Thyroid gland (tissue), 4 donors: Measurements from ENCODE around the gene SHC3. TPM values are rescaled to one million over a fixed set of nuclear protein-coding genes. Genes with fewer than 3 reads are reported as not detected.

Experiments
- DNase-seq, 2 donors: peaks; one replicate each; pipeline ENCODE4 v3.0.0-alpha.2; 2019
- H3K27ac ChIP-seq, 3 donors: fragments of 200-600 bp; sonication (generic); 1 replicate in 2 of 3; 2 replicates in 1 of 3; pipeline ENCODE4 v1.5.1; 2016 to 2019; ENCODE audit warnings: mild to moderate bottlenecking in 1 of 3, moderate library complexity in 1 of 3
- H3K27me3 ChIP-seq: fragments of 200-600 bp; sonication (generic); one replicate; pipeline ENCODE4 v1.5.1; 2019
- H3K36me3 ChIP-seq, 2 donors: fragments of 200-600 bp; sonication (generic); one replicate each; pipeline ENCODE4 v1.5.1; 2016 to 2019
- H3K4me1 ChIP-seq, 2 donors: fragments of 200-600 bp; sonication (generic); one replicate each; pipeline ENCODE4 v1.5.1; 2017 to 2019
- H3K4me3 ChIP-seq, 3 donors: fragments of 200-600 bp; sonication (generic); replicated peaks in 1 of 3; 1 replicate in 2 of 3; 2 replicates in 1 of 3; pipeline ENCODE4 v1.5.1; 2016; ENCODE audit warnings: mild to moderate bottlenecking in 1 of 3
- H3K9me3 ChIP-seq: fragments of 200-600 bp; sonication (generic); one replicate; pipeline ENCODE4 v1.5.1; 2017
- CTCF ChIP-seq, 6 experiments: fragments of 200-600 bp in 3 of 6; fragments of 450-650 bp in 3 of 6; sonication (generic) in 3 of 6; IDR thresholded peaks; one replicate each; pipeline ENCODE4 v1.5.1; 2016 to 2019; ENCODE audit warnings: antibody characterized with exemption in 6 of 6, mild to moderate bottlenecking in 2 of 6, inconsistent platforms in 1 of 6, moderate library complexity in 1 of 6
- POLR2A ChIP-seq, 2 donors: fragments of 450-650 bp; IDR thresholded peaks; one replicate each; pipeline ENCODE4 v1.6.1; 2017; ENCODE audit warnings: antibody characterized with exemption in 2 of 2, mild to moderate bottlenecking in 2 of 2, moderate library complexity in 1 of 2
- WGBS, 2 donors: methylation state at CpG; one replicate each; pipeline ENCODE4 v1.1.5; 2017; 5-methylcytosine and 5-hydroxymethylcytosine counted together
- intact Hi-C: fragments of 100-400 bp; cut with DNase I; formaldehyde crosslinking; loops from one replicate; pipeline ENCODE4 v1.15.1; 2023
- total RNA-seq, 4 donors: library from RNA; depleted of rRNA; stranded (reverse); fragments of >200 nt; gene quantifications; one replicate each; pipeline ENCODE4 v1.2.3, GENCODE V29; 2016

The SHC3 gene
- total RNA-seq, 4 donors from 2014 or later, result 0.40 to 5.9 (median 1.2) TPM

GRCh38 chr9:89073397-89073796 is 105.2 kb downstream of the SHC3 start:
- Histone ChIP-seq H3K4me3 (no peak overlapping the region), H3K9me3 (no peaks in the 10 kb centered on the region), H3K27me3 (no peaks in the 10 kb centered on the region), H3K4me1 (no peaks in the 10 kb centered on the region), H3K36me3 (no peaks in the 10 kb centered on the region), H3K27ac (no peak overlapping the region)
- TF ChIP-seq CTCF (IDR thresholded peaks at IDR 0.05) (no peak), POLR2A (IDR thresholded peaks at IDR 0.05) (no peak)
- intact Hi-C loops, result no loop called here
- WGBS, 2 donors, result 96% methylated on average over 3 of the region's 3 CpGs
- no peak for DNase-seq

GRCh38 chr9:89071591-89071990 is 107.0 kb downstream of the SHC3 start:
- 67 to 82% methylated on average over 4 of the region's 4 CpGs for WGBS, 2 donors
- no peak for TF ChIP-seq CTCF (IDR thresholded peaks at IDR 0.05)
- no peak for TF ChIP-seq POLR2A (IDR thresholded peaks at IDR 0.05)
- intact Hi-C loops, result no loop called here
- no peaks in the 10 kb centered on the region for H3K4me1 ChIP-seq
- H3K27ac ChIP-seq, result no peak overlapping the region
- no peak overlapping the region for H3K4me3 ChIP-seq
- no peaks in the 10 kb centered on the region for H3K27me3 ChIP-seq
- no peaks in the 10 kb centered on the region for H3K36me3 ChIP-seq
- no peaks in the 10 kb centered on the region for H3K9me3 ChIP-seq
- DNase-seq, result no peak

- H3K9me3 ChIP-seq, result no peaks in the 10 kb centered on the region
- H3K27ac ChIP-seq, result no peak overlapping the region
- no peaks in the 10 kb centered on the region for H3K4me1 ChIP-seq
- 64% methylated on average over 4 of the region's 4 CpGs for whole genome bisulfite sequencing, 2 donors
- H3K4me3 ChIP-seq, result no peak overlapping the region
- no peaks in the 10 kb centered on the region for H3K27me3 ChIP-seq
- H3K36me3 ChIP-seq, result no peaks in the 10 kb centered on the region
- TF ChIP-seq CTCF (IDR thresholded peaks at IDR 0.05), result no peak
- no peak for TF ChIP-seq POLR2A (IDR thresholded peaks at IDR 0.05)
- intact Hi-C loops, result no loop called here
- no peak for DNase-seq
These were observed 111.8 kb downstream of the SHC3 start for GRCh38 chr9:89066835-89067234.

GRCh38 chr9:89065921-89066320 is 112.7 kb downstream of the SHC3 start:
- Histone ChIP-seq H3K4me3 (no peak overlapping the region), H3K4me1 (no peaks in the 10 kb centered on the region), H3K27me3 (no peaks in the 10 kb centered on the region), H3K27ac (no peak overlapping the region), H3K9me3 (no peaks in the 10 kb centered on the region), H3K36me3 (no peaks in the 10 kb centered on the region)
- 75 to 86% methylated on average over 6 of the region's 6 CpGs for WGBS, 2 donors
- intact Hi-C loops, result no loop called here
- TF ChIP-seq CTCF (IDR thresholded peaks at IDR 0.05), result no peak
- TF ChIP-seq POLR2A (IDR thresholded peaks at IDR 0.05), result no peak
- DNase-seq, result no peak

DNA sequence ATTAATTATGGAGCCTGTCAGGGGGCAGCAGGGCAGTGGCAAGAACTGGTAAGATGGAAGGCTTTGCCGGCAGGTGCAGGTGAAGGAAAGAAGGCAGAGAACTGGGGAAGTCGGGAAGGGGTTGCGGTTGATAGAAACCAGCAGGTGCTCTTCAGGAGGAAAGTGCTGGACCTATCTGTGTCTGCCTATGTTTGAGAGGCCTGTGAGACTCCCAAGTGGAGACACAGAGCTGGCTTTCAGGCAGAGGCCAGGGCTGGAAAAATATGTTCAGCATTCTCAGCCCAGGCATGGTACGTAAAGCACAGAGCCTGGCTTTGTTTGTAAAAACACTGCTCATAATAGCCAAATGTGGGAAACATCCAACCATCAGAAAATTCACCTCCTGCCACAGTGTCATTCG is 117.8 kb downstream of the SHC3 start:
- WGBS, 2 donors, result 91 to 95% methylated on average over 5 of the region's 5 CpGs
- no peak for TF ChIP-seq CTCF (IDR thresholded peaks at IDR 0.05)
- no peak for TF ChIP-seq POLR2A (IDR thresholded peaks at IDR 0.05)
- H3K27me3 ChIP-seq, result no peaks in the 10 kb centered on the region

More for the DNA sequence above, 117.8 kb downstream of the SHC3 start:
- Histone ChIP-seq H3K9me3 (no peaks in the 10 kb centered on the region), H3K4me1 (no peaks in the 10 kb centered on the region), H3K36me3 (no peaks in the 10 kb centered on the region), H3K27ac (no peak overlapping the region), H3K4me3 (no peak overlapping the region)
- intact Hi-C loops, result no loop called here
- DNase-seq, result no peak
